ENCODE measurements around the gene MED13L. TPM values are rescaled to one million over a fixed set of nuclear protein-coding genes. Genes with fewer than 3 reads are reported as not detected.

Gene MED13L
- total and polyA plus RNA-seq, 2 of the 8 experiments (the other 6 are each of a cell fraction or from before 2014, with no cell fraction given): 15.9 to 51.7 TPM

- Histone ChIP-seq H3K79me1 (ENCODE audit: low read depth, low read length) (peaks cover 2% of the 10 kb centered on the region; the same call in 1 of the 2 replicates), H3K23me2 (ENCODE audit: low read depth, low read length) (no peaks in the 10 kb centered on the region), H3K9ac (replicated peaks in 1 of 4; ENCODE audit: extremely low read depth in 1 of 4, low read depth in 3 of 4, low read length in 3 of 4) (no peak overlapping the region), H4K91ac (replicated peaks; ENCODE audit: insufficient read length, low read length) (no peak overlapping the region), H2BK120ac (replicated peaks; ENCODE audit: low read depth, low read length) (no peak overlapping the region), H2AFZ (ENCODE audit: low read length) (no peak overlapping the region), H2BK12ac (ENCODE audit: low read depth, low read length) (no peak overlapping the region), H3K14ac (ENCODE audit: insufficient read length) (no peak overlapping the region), H3K27ac (ENCODE audit: low read depth, low read length) (no peak overlapping the region), H3K4me1 (replicated peaks in 1 of 4; ENCODE audit: control insufficient read depth in 3 of 4, insufficient read depth in 4 of 4, low read length in 3 of 4) (peaks cover 0 to 5% (median 4%) of the 10 kb centered on the region in 4 experiments; a peak in 4 of 7 replicates), H3K4me3 (ENCODE audit: extremely low read depth in 1 of 4, insufficient read depth in 2 of 4, low read depth in 3 of 4, low read length in 4 of 4) (no peak overlapping the region), H3K36me3 (ENCODE audit: control insufficient read depth in 2 of 4, insufficient read depth in 4 of 4, low read length in 3 of 4) (no peaks in the 10 kb centered on the region), H4K5ac (ENCODE audit: insufficient read length, low read depth, low read length) (no peak overlapping the region), H4K20me1 (replicated peaks in 1 of 2; ENCODE audit: control insufficient read depth in 1 of 2, insufficient read depth in 2 of 2, low read length in 2 of 2) (peaks cover 2 to 8% of the 10 kb centered on the region in 2 experiments), H3K56ac (replicated peaks; ENCODE audit: insufficient read length, low read depth, low read length) (no peak overlapping the region), H4K8ac (ENCODE audit: extremely low read depth, insufficient read depth, low read length) (no peak overlapping the region), H3K4ac (replicated peaks; ENCODE audit: insufficient read length, low read depth, low read length) (no peak overlapping the region), H3K4me2 (ENCODE audit: insufficient read depth in 1 of 2, low read depth in 2 of 2, low read length in 2 of 2) (no peak overlapping the region), H2BK5ac (ENCODE audit: low read depth, low read length) (no peak overlapping the region), H2BK15ac (ENCODE audit: low read length) (no peak overlapping the region), H3K27me3 (replicated peaks in 1 of 4; ENCODE audit: control insufficient read depth in 3 of 4, extremely low read depth in 1 of 4, insufficient read depth in 3 of 4, low read length in 3 of 4) (no peaks in the 10 kb centered on the region), H2BK20ac (ENCODE audit: low read length) (no peak overlapping the region), H3K23ac (ENCODE audit: insufficient read length) (no peak overlapping the region), H3K9me3 (ENCODE audit: insufficient read depth in 2 of 2, low read depth in 1 of 2, low read length in 1 of 2) (no peaks in the 10 kb centered on the region), H3K79me2 (ENCODE audit: control insufficient read depth in 1 of 2, insufficient read depth in 2 of 2, low read length in 2 of 2) (peaks cover 7 to 94% of the 10 kb centered on the region in 2 experiments; a peak in 3 of 4 replicates), H2AK5ac (ENCODE audit: low read depth, low read length) (no peak overlapping the region), H3K18ac (ENCODE audit: extremely low read depth, low read length) (no peak overlapping the region)
- ChIA-PET CTCF (ENCODE audit: partially characterized antibody) (interaction anchor here (0.6 to 1.5 kb wide), 2 partner anchors 48 to 260 kb away, joined by 3 to 4 read pairs; no protein-coding TSS in a partner anchor), POLR2A (ENCODE audit: partially characterized antibody) (interaction anchor here (0.6 kb wide), 1 partner anchor 80 kb away, joined by 3 read pairs; no protein-coding TSS in a partner anchor)
- FAIRE-seq: no peak
- 87% methylated on average over 1 of the region's 1 CpG; no CpG with 5 or more reads in 1 of the 2 experiments for WGBS, 2 experiments (ENCODE audit: extremely low coverage in 1 of 2, insufficient coverage in 1 of 2, insufficient read length in 1 of 2, insufficient replicate concordance in 2 of 2, low coverage in 1 of 2, low lambda C conversion rate in 2 of 2, missing lambda C conversion rate in 1 of 2)
- no peak for DNase-seq (ENCODE audit: low read depth in 1 of 2, low spot score in 2 of 2)
- TF ChIP-seq MAFK (IDR thresholded peaks at IDR 0.05; ENCODE audit: low read depth, low read length) (no peak), NRF1 (IDR thresholded peaks at IDR 0.05; ENCODE audit: low read depth, low read length) (no peak), GABPA (IDR thresholded peaks at IDR 0.05; ENCODE audit: borderline replicate concordance, insufficient read depth, low read length) (no peak), CHD1 (IDR thresholded peaks at IDR 0.05; ENCODE audit: low read depth, low read length) (no peak), KDM5A (IDR thresholded peaks at IDR 0.05; ENCODE audit: low read length) (no peak), CTBP2 (IDR thresholded peaks at IDR 0.05; ENCODE audit: borderline replicate concordance, insufficient read depth, insufficient read length, low read length) (no peak), POLR2AphosphoS5 (IDR thresholded peaks at IDR 0.05; ENCODE audit: low read depth, low read length) (no peak), HDAC2 (IDR thresholded peaks at IDR 0.05; ENCODE audit: borderline replicate concordance in 1 of 2, low read depth in 2 of 2, low read length in 2 of 2) (no peak), POU5F1 (IDR thresholded peaks at IDR 0.05; ENCODE audit: low read depth, low read length) (no peak), CTCF (IDR thresholded peaks at IDR 0.05; ENCODE audit: control extremely low read depth in 1 of 3, insufficient read depth in 1 of 3, low read depth in 1 of 3, low read length in 3 of 3) (no peak), ASH2L (IDR thresholded peaks at IDR 0.05; ENCODE audit: low read length) (no peak), CREB1 (IDR thresholded peaks at IDR 0.05) (no peak)
These were observed 34.8 kb downstream of the MED13L start for GRCh38 chr12:116242740-116243139.
